Fibroblast of pulmonary artery (primary cell): ENCODE results near the gene PRR16.

Experiments
- DNase-seq: peaks from one replicate; pipeline ENCODE4 v3.0.0-alpha.2; 2010; ENCODE audit warnings: low read depth
- H3K4me3 ChIP-seq: replicated peaks from 2 replicates; pipeline ENCODE4 v1.5.1; 2011; ENCODE audit warnings: low read depth, mild to moderate bottlenecking, control low read depth, low read length, moderate library complexity
- TF ChIP-seq, protein P1 (sequence below): IDR thresholded peaks from 2 replicates; pipeline ENCODE4 v1.5.1; 2011; ENCODE audit warnings: mild to moderate bottlenecking, control low read depth, low read length, inconsistent platforms; ENCODE audit errors: missing control alignments

PRR16 gene

GRCh38 chr5:120582635-120583034, 118.5 kb downstream of the PRR16 start:
- DNase-seq = no peak
- TF ChIP-seq, protein P1, sequence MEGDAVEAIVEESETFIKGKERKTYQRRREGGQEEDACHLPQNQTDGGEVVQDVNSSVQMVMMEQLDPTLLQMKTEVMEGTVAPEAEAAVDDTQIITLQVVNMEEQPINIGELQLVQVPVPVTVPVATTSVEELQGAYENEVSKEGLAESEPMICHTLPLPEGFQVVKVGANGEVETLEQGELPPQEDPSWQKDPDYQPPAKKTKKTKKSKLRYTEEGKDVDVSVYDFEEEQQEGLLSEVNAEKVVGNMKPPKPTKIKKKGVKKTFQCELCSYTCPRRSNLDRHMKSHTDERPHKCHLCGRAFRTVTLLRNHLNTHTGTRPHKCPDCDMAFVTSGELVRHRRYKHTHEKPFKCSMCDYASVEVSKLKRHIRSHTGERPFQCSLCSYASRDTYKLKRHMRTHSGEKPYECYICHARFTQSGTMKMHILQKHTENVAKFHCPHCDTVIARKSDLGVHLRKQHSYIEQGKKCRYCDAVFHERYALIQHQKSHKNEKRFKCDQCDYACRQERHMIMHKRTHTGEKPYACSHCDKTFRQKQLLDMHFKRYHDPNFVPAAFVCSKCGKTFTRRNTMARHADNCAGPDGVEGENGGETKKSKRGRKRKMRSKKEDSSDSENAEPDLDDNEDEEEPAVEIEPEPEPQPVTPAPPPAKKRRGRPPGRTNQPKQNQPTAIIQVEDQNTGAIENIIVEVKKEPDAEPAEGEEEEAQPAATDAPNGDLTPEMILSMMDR = no peak
- H3K4me3 ChIP-seq = no peak overlapping the region

DNA sequence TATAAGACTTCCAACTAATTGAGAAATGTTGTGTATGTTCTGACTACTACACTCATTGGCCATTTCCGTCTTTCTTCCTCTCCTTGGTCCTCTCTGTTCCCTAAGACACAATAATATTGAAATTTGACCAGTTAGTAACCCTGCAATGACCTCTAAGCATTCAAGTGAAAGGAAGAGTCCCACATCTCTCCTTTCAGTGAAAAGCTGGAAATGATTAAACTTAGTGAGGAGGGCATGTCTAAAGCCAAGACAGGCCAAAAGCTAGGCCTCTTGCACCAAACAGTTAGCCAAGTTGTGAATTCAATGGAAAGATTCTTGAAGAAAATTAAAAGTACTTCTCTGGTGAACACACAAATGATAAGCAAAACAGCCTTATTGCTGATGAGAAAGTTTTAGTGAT, 122.5 kb downstream of the PRR16 start:
- DNase-seq = no peak
- TF ChIP-seq, protein P1 = no peak
- H3K4me3 ChIP-seq = no peak overlapping the region

- DNase-seq = no peak
- H3K4me3 ChIP-seq = no peak overlapping the region
- TF ChIP-seq, protein P1 = no peak
Measured at GRCh38 chr5:120591911-120592310, 127.8 kb downstream of the PRR16 start.

- DNase-seq = peak; percentile 63
- TF ChIP-seq, protein P1 = no peak
Measured at GRCh38 chr5:120599576-120599975, 135.5 kb downstream of the PRR16 start.

DNA sequence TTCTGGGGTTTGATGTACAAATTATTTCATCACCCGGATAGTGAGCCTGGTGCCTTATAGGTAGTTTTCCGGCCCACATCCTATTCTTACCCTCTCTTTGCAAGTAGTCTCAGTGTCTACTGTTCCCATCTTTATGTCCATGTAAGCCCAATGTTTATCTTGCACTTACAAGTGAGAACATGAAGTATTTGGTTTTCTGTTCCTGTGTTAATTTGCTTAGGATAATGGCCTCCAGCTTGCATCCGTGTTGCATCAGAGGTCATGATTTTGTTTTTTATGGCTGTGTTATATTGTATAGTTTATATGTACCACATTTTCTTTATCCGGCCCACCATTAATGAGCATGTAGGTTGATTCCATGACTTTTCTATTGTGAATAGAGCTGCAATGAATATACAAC, 136.5 kb downstream of the PRR16 start:
- H3K4me3 ChIP-seq = no peak overlapping the region
- TF ChIP-seq, protein P1 = no peak
- DNase-seq = no peak

More at GRCh38 chr5:120599576-120599975, 135.5 kb downstream of the PRR16 start:
- H3K4me3 ChIP-seq = no peak overlapping the region

DNA sequence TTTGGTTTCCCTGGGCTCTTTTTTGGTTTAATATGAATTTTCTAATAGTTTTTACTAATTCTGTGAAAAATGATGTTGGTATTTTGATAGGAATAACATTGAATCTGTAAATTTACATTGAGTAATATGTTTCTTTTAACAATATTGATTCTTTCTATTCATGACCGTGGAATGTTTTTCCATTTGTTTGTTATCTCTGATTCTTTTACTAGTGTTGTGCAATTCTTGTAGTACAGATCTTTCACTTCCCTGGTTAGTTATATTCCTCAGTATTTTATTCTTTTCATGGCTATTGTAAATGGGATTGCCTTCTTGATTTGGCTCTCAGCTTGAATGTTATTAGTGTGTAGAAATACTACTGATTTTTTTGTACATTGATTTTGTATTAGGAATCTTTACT, 137.9 kb downstream of the PRR16 start:
- DNase-seq = no peak
- no peak overlapping the region for H3K4me3 ChIP-seq
- TF ChIP-seq, protein P1 = no peak

GRCh38 chr5:120604884-120605283, 140.8 kb downstream of the PRR16 start:
- peak; percentile 87 for DNase-seq
- TF ChIP-seq, protein P1 = no peak
- no peak overlapping the region for H3K4me3 ChIP-seq
